Calu3 (cell line): ENCODE measurements around the gene ALPG. TPM values are rescaled to one million over a fixed set of nuclear protein-coding genes. Genes with fewer than 3 reads are reported as not detected.

Experiments
- BruUV-seq: library from RNA; stranded (reverse); fragments of 400-500 nt; replicated peaks from 2 replicates; lab custom pipeline; 2021; lab: Mats Ljungman, UMichigan
- CTCF ChIA-PET: fragments of 300-600 bp; sonication (Branson Sonifier 250); formaldehyde crosslinking; loops from one replicate; lab custom pipeline; 2022; ENCODE audit warnings: antibody characterized with exemption; lab: Charles Lee
- DNase-seq: peaks from one replicate; pipeline ENCODE4 v3.0.0; 2022
- H3K27ac Mint-ChIP-seq: one replicate; pipeline ENCODE4 v1.8.0; 2022; ENCODE audit warnings: mixed read lengths; ENCODE audit not compliant: unreplicated experiment
- H3K27me3 Mint-ChIP-seq: one replicate; pipeline ENCODE4 v1.8.0; 2022; ENCODE audit warnings: mixed read lengths; ENCODE audit not compliant: unreplicated experiment
- H3K36me3 Mint-ChIP-seq: one replicate; pipeline ENCODE4 v1.8.0; 2022; ENCODE audit warnings: mild to moderate bottlenecking, moderate library complexity, mixed read lengths; ENCODE audit not compliant: insufficient read depth, unreplicated experiment
- H3K4me1 Mint-ChIP-seq: one replicate; pipeline ENCODE4 v1.8.0; 2022; ENCODE audit warnings: mild to moderate bottlenecking, low read depth, mixed read lengths; ENCODE audit not compliant: unreplicated experiment
- H3K4me3 Mint-ChIP-seq: one replicate; pipeline ENCODE4 v1.8.0; 2022; ENCODE audit warnings: mild to moderate bottlenecking, low read depth, moderate library complexity, mixed read lengths; ENCODE audit not compliant: unreplicated experiment
- H3K9me3 Mint-ChIP-seq: one replicate; pipeline ENCODE4 v1.8.0; 2022; ENCODE audit warnings: low read depth, mixed read lengths; ENCODE audit not compliant: unreplicated experiment
- CTCF ChIP-seq: fragments of 200-600 bp; IDR thresholded peaks from one replicate; pipeline ENCODE4 v1.8.0; 2022; ENCODE audit warnings: antibody characterized with exemption; ENCODE audit not compliant: unreplicated experiment
- intact Hi-C: fragments of 100-400 bp; cut with micrococcal nuclease; formaldehyde crosslinking; loops from one replicate; pipeline ENCODE4 v1.10.0; 2022; ENCODE audit not compliant: unreplicated experiment
- total RNA-seq: library from RNA; stranded (reverse); gene quantifications from 2 replicates; pipeline ENCODE4 v1.2.3, GENCODE V29; 2022

The ALPG gene
- total RNA-seq, 1 experiment from 2014 or later: not detected

DNA sequence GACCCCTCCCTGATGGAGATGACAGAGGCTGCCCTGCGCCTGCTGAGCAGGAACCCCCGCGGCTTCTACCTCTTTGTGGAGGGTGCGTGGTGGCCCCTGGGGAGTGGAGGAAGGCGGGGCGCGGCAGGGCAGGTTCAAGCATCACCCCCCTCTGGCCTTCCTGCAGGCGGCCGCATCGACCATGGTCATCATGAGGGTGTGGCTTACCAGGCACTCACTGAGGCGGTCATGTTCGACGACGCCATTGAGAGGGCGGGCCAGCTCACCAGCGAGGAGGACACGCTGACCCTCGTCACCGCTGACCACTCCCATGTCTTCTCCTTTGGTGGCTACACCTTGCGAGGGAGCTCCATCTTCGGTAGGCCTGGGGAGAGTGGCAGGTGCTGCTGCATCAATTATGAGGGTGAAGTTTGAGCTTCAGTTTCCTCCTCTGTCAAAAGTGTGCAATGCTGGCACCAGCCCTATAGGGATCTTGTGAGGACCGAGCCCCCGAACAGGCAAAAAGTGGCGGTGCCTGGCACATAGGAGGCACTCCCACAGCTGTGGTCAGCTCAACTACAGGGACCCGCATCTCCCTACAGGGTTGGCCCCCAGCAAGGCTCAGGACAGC lies 51.5 kb downstream of the ALPG start:
- no peak for DNase-seq
- CTCF ChIA-PET: no interaction called here
- intact Hi-C loops: no loop called here
- no TSS peak for BruUV-seq
- Mint-ChIP-seq H3K4me1 (no peaks in the 10 kb centered on the region), H3K27me3 (peaks cover 97% of the 10 kb centered on the region), H3K4me3 (no peak overlapping the region), H3K27ac (no peak overlapping the region), H3K36me3 (no peaks in the 10 kb centered on the region), H3K9me3 (no peaks in the 10 kb centered on the region)
- TF ChIP-seq CTCF: no peak

DNA sequence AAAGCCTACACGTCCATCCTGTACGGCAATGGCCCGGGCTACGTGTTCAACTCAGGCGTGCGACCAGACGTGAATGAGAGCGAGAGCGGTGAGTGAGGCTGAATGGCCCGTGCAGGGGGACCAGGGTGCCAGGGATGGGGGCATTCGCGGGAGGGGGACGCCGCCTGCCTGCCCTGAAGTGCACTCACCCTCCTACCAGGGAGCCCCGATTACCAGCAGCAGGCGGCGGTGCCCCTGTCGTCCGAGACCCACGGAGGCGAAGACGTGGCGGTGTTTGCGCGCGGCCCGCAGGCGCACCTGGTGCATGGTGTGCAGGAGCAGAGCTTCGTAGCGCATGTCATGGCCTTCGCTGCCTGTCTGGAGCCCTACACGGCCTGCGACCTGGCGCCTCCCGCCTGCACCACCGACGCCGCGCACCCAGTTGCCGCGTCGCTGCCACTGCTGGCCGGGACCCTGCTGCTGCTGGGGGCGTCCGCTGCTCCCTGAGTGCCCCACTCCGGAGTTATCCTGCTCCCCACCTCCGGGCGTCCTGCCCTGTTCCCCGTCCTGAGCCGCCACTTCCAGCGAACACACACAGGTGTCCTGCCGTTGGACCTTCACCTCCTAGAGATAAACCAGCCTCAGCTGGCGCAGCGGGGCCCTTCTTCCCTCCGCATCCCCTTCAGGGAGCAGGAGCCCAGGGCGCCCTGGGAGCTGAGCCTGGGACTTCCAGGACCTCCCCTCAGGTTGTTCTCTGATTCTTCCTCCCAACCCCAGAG lies 52.2 kb downstream of the ALPG start:
- DNase-seq: no peak
- CTCF ChIA-PET: no interaction called here
- no TSS peak for BruUV-seq
- Mint-ChIP-seq H3K4me1 (no peaks in the 10 kb centered on the region), H3K9me3 (no peaks in the 10 kb centered on the region), H3K4me3 (no peak overlapping the region), H3K27ac (no peak overlapping the region), H3K27me3 (peaks cover 97% of the 10 kb centered on the region), H3K36me3 (no peaks in the 10 kb centered on the region)
- no peak for TF ChIP-seq CTCF
- intact Hi-C loops: no loop called here

- Mint-ChIP-seq H3K27ac (no peak overlapping the region), H3K4me1 (no peaks in the 10 kb centered on the region), H3K27me3 (peaks cover 95% of the 10 kb centered on the region), H3K9me3 (no peaks in the 10 kb centered on the region), H3K4me3 (no peak overlapping the region), H3K36me3 (no peaks in the 10 kb centered on the region)
- intact Hi-C loops: no loop called here
- no peak for DNase-seq
- TF ChIP-seq CTCF: no peak
- no TSS peak for BruUV-seq
- CTCF ChIA-PET: no interaction called here
Measured at GRCh38 chr2:232459419-232460035, 52.9 kb downstream of the ALPG start.

- no peaks in the 10 kb centered on the region for H3K4me1 Mint-ChIP-seq
- no TSS peak for BruUV-seq
- CTCF ChIA-PET: no interaction called here
- intact Hi-C loops: no loop called here
- TF ChIP-seq CTCF: no peak
- no peak overlapping the region for H3K27ac Mint-ChIP-seq
- no peaks in the 10 kb centered on the region for H3K9me3 Mint-ChIP-seq
- H3K27me3 Mint-ChIP-seq: peaks cover 89% of the 10 kb centered on the region
- no peak overlapping the region for H3K4me3 Mint-ChIP-seq
- DNase-seq: no peak
- no peaks in the 10 kb centered on the region for H3K36me3 Mint-ChIP-seq
Measured at GRCh38 chr2:232460171-232460570, 53.5 kb downstream of the ALPG start.

Other genes starting within 250 kb of the ALPG start
- gene ALPP, start 28.1 kb upstream of the ALPG start, total RNA-seq: not detected in 2 replicates
- not detected in 2 replicates for gene ALPI, start 49.3 kb downstream of the ALPG start, total RNA-seq
- not detected in 2 replicates for gene ECEL1, start 81.0 kb downstream of the ALPG start, total RNA-seq
- not detected in 2 replicates for gene PRSS56, start 113.5 kb downstream of the ALPG start, total RNA-seq
- gene CHRND, start 119.3 kb downstream of the ALPG start, total RNA-seq: not detected in 2 replicates
- gene CHRNG, start 132.8 kb downstream of the ALPG start, total RNA-seq: not detected in 2 replicates
- 14.9 and 15.5 TPM in 2 replicates for gene TIGD1, start 143.7 kb downstream of the ALPG start, total RNA-seq
- gene EIF4E2, start 143.8 kb downstream of the ALPG start, total RNA-seq: 67.4 and 76.6 TPM in 2 replicates
- gene EFHD1, start 226.8 kb downstream of the ALPG start, total RNA-seq: 0.27 and 0.47 TPM in 2 replicates